Renal cortex interstitium (tissue), 11 donors: ENCODE measurements around the gene RPP30. TPM values are rescaled to one million over a fixed set of nuclear protein-coding genes. Genes with fewer than 3 reads are reported as not detected.
"Not testable (repeated sequence)": the region's sequence is repeated elsewhere in the genome, so short reads cannot be mapped to it uniquely, and the experiment has no call there.

Source experiments
- DNase-seq, 11 donors: peaks; one replicate each; pipeline ENCODE4 v3.0.0-alpha.2; 2013; ENCODE audit warnings: low read depth in 9 of 11, low spot score in 4 of 11; ENCODE audit errors: extremely low read depth in 1 of 11
- polyA plus RNA-seq, 3 donors: library from polyadenylated mRNA; unstranded; fragments of 120-200 nt; gene quantifications; one replicate each; pipeline ENCODE4 v1.2.1, GENCODE V29; 2013; ENCODE audit not compliant: insufficient read length in 3 of 3

The RPP30 gene
- polyA plus RNA-seq, 3 donors, result 50.6 to 66.2 (median 53.2) TPM

- no peak for DNase-seq
Measured at GRCh38 chr10:90858461-90858968, 13.3 kb upstream of the RPP30 start.

- no peak for DNase-seq
Measured at GRCh38 chr10:90859321-90859751, 12.4 kb upstream of the RPP30 start.

DNA sequence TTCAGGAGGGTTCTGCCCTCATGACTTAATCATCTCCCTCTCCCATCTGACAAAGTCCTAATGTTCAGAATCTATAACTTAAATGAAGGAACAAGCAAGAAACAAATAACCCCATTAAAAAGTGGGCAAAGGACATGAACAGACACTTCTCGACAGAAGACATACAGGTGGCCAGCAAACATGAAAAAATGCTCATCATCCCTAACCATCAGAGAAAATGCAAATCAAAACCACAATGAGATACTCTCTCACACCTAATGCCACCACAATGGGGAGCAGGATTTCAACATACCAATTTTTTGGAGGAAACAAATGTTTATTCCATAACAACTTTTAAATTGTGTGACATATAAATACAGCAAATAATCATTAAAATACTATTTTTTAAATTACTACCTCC is 11.0 kb upstream of the RPP30 start:
- DNase-seq, result no peak

GRCh38 chr10:90862908-90863514 is 8.8 kb upstream of the RPP30 start:
- DNase-seq, result peak in 1 of 11 donors; percentile 13

DNA sequence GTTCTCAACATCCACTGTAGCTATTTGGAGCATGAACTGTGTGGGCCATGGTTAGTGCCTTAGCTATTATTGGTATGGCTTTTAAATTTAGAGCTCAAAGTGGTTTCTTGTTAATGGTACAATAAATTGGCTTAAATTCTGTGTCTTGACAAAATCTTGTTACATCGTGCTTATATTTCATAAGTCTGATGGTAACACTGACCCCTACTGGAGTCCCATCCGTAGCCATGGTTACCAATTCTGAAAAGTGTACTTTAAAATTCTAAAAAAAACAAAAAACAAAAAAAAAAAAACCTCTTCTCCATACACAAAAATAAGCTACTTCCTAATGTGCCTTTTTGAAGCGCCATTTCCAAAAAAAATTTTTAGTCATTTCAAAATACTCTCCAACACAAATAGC is 6.4 kb upstream of the RPP30 start:
- DNase-seq, result no peak

- no peak for DNase-seq
Measured at GRCh38 chr10:90866050-90866598, 5.7 kb upstream of the RPP30 start.

GRCh38 chr10:90871279-90871765 is 452 bp upstream of the RPP30 start:
- DNase-seq, result peak in 9 of 11 donors; percentile 53 to 75 (median 58)

- DNase-seq, result no peak
Measured at GRCh38 chr10:90872648-90873020, 860 bp downstream of the RPP30 start.

DNA sequence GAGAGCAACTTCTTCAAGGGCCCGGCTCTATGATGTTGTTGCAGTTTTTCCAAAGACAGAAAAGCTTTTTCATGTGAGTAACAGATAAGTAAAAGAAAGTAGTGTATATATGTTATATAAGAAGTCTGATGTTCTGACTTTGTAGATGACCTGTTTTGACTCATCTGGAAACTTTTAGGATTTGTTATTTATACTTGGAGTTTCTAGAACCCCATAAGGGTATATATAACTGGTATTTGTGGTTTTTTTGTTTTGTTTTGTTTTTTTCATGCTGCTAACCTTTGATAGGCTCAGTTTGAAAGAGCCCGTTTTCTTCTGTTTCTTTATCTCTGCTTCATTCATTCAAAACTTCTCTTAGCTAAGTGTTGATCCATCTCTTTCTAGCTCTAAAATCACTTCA is 7.3 kb downstream of the RPP30 start:
- DNase-seq, result no peak

DNA sequence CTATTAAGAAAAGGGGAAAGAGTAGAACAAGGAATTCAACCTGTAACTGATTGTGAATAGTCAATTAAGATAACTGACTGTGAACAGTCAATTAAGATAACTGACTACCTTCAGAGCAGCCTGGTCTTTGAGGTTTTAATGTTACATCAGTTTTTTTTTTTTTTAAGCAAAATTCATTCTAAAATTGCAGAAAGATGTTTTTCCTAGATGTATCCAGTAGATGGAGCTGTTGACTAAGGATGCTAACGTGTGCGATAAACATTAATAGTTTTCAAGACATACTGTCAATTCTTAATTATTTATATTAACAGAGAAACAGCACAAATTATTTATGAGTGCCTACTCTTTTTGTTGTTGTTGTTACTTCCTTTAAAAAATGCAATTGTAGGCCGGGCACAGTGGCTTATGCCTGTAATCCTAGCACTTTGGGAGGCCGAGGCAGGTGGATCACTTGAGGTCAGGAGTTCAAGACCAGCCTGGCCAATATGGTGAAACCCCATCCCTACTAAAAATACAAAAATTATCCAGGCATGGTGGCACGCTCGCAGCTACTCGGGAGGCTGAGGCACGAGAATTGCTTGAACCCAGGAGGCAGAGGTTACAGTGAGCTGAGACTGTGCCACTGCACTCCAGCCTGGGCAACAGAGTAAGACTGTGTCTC is 8.4 kb downstream of the RPP30 start:
- DNase-seq, result peak in 2 of 11 donors; percentile 20 to 39

GRCh38 chr10:90884431-90884830 is 12.7 kb downstream of the RPP30 start:
- no peak for DNase-seq

DNA sequence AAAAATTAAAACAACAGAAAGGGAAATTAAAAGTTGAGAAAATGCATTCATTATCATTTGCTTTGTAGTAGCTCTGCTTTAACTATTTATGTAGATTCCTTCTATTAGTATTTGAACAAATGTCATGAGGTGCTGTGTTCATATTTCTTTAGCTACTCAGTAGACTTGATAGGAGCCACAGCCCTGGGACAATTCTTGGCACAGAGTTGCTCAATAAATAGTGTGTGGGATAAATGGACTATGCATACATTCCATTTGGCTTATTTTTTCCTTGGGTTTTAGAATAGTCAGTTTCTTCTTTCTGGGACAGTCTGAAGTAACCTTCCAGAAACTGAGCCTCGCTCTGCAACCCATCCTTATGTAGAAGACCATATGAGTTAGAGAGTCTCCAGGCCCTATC is 13.4 kb downstream of the RPP30 start:
- DNase-seq, result no peak

GRCh38 chr10:90887555-90887954 is 15.8 kb downstream of the RPP30 start:
- no peak for DNase-seq

DNA sequence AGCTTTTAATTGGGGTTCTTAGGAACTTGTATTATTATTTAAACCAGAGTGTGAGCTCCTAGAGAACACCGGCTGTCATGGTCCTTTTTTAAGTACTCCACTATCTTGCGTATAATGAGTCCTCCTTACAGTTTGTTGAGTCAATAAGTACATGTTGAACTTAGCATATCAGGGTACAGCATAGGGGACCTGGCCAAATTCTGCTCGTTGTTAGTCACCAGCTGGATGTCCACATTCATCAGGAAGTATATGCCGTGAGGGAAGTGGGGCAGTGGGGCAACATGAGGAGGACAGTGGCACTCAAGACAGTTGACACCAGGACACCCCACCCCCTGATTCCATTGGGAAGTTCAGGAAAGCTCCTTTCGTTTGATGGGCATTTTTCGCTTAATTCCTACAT is 16.6 kb downstream of the RPP30 start:
- DNase-seq, result no peak

DNA sequence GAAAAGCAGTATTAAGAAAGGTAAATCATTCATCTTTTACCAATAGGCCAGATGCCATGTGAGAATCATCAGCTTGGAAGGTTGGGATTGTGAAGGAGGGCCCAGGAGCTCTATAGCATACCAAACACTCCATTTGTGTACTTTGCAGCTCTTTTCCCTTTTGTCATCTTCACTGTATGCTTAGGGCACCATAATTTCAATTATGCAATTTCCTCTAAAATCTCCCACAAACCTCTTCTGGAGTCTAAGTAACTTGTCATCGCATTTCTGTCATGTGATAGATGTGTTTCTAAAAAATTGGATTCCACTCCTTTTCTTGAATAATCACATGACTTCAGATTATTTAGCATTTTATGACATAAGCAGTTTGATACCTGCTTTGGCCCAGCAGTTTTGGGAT is 17.9 kb downstream of the RPP30 start:
- DNase-seq, result no peak

DNA sequence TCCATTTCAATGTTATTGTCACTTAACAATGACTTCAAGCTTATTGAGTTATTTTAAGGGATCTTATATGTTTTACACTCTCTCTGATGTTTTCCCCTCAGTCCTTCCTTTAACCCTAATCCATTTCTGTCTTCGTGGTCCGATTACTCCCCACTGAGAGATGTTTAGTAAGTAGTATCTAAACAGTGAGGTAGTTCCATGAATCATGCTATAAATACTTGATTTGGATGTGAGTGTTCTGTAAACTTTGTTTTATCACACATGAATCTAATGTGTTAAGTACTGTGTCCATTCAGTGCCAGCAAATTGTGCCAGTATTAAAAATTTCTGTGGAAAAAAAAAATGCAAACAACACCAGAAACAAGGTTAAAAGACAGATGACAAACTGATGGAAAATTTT is 18.6 kb downstream of the RPP30 start:
- DNase-seq, result no peak

DNA sequence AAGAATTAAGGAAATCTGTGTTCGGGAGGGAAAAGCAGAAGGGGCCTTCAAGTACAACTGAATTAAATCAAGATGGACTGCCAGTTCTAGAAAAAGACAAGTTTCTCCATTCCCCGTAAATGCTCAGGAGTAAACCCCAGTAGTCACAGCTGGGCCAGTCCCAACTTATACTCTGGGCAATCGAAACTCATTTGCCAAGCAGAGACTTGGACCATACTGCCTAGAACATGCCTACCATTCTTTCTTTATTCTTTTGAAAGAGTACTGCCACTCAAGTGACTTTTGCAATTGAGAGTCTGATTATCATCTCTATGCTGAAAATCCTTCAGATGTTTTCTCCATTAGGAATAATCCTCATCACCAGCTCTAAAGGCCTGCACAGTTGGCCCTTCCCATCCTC is 21.4 kb downstream of the RPP30 start:
- DNase-seq, result no peak

GRCh38 chr10:90896916-90897315 is 25.1 kb downstream of the RPP30 start:
- not testable (repeated sequence) for DNase-seq

DNA sequence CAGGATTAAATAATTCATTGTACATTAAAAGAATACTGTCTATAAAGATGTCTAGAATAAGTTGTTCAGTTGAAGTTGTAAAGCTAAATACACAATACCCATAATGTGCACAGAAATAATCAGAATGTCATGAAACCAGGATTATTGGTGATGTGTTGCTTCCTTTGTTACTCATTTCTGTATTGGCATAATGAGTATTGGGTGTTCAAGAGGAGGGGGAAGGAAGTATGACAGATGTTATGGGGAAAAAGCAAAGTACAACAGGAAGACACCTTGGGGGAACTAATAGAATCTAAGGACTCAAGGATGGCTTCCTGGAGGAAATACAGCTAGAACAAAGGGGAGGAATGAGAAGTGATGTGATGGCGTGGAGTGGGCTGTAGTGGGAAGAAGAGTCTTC is 34.2 kb downstream of the RPP30 start:
- DNase-seq, result no peak

- DNase-seq, result no peak
Measured at GRCh38 chr10:90906596-90906995, 34.8 kb downstream of the RPP30 start.
